SK-N-SH (cell line): ENCODE measurements around the gene ZNF564. TPM values are rescaled to one million over a fixed set of nuclear protein-coding genes. Genes with fewer than 3 reads are reported as not detected.
"Not testable (repeated sequence)": the region's sequence is repeated elsewhere in the genome, so short reads cannot be mapped to it uniquely, and the experiment has no call there.

Source experiments
- CTCF ChIA-PET: fragments of 300-600, 350-600 bp; formaldehyde crosslinking; extraction: SDS; loops from one replicate; lab custom pipeline; 2021; lab: Yijun Ruan, JAX
- POLR2A ChIA-PET: fragments of 350-600 bp; sonication (Branson Sonifier 250); formaldehyde crosslinking; extraction: SDS; loops from one replicate; lab custom pipeline; 2020; ENCODE audit warnings: antibody characterized with exemption, inconsistent platforms; lab: Yijun Ruan, JAX
- DNase-seq: peaks from one replicate; pipeline ENCODE4 v3.0.0; 2012
- H2AFZ ChIP-seq: fragments of 200-600 bp; sonication (generic); 2 replicates; pipeline ENCODE4 v1.8.1; 2016; ENCODE audit warnings: antibody characterized with exemption, mild to moderate bottlenecking, low read depth
- H3F3A ChIP-seq: fragments of 200-600 bp; sonication (generic); replicated peaks from 2 replicates; pipeline ENCODE3; 2016; ENCODE audit warnings: antibody characterized with exemption, mild to moderate bottlenecking; ENCODE audit not compliant: insufficient read depth
- H3K27ac ChIP-seq, 2 experiments: fragments of 200-500 bp in 1 of 2; fragments of 200-600 bp in 1 of 2; sonication (Bioruptor generic) in 1 of 2; sonication (generic), shearing (Covaris generic) in 1 of 2; 2 replicates each; pipeline versions ENCODE4 v1.5.1 to v1.6.1; 2014 to 2016; ENCODE audit warnings: low read depth in 2 of 2, inconsistent platforms in 1 of 2, low read length in 1 of 2, mild to moderate bottlenecking in 1 of 2, mixed read lengths in 1 of 2
- H3K27me3 ChIP-seq: fragments of 200-600 bp; sonication (generic), shearing (Covaris generic); 2 replicates; pipeline ENCODE4 v1.6.1; 2016; ENCODE audit warnings: mixed run types; ENCODE audit not compliant: insufficient read depth
- H3K36me3 ChIP-seq, 2 experiments: fragments of 200-500 bp in 1 of 2; fragments of 200-600 bp in 1 of 2; sonication (Bioruptor generic) in 1 of 2; sonication (generic) in 1 of 2; replicated peaks in 1 of 2; 2 replicates each; pipeline versions ENCODE3 to v1.5.1; 2014 to 2016; ENCODE audit warnings: low read length in 1 of 2, mild to moderate bottlenecking in 1 of 2; ENCODE audit not compliant: insufficient read depth in 2 of 2, control insufficient read depth in 1 of 2
- H3K4me1 ChIP-seq, 2 experiments: fragments of 200-500 bp in 1 of 2; fragments of 200-600 bp in 1 of 2; sonication (Bioruptor generic) in 1 of 2; sonication (generic), shearing (Covaris generic) in 1 of 2; 2 replicates each; pipeline versions ENCODE4 v1.5.1 to v1.6.1; 2014 to 2016; ENCODE audit warnings: low read depth in 1 of 2, low read length in 1 of 2, mixed run types in 1 of 2; ENCODE audit not compliant: insufficient read depth in 2 of 2, control insufficient read depth in 1 of 2
- H3K4me2 ChIP-seq: fragments of 200-600 bp; sonication (generic), shearing (Covaris generic); 2 replicates; pipeline ENCODE4 v1.6.1; 2017; ENCODE audit warnings: mixed run types
- H3K4me3 ChIP-seq, 2 experiments: fragments of 200-500 bp in 1 of 2; fragments of 200-600 bp in 1 of 2; sonication (Bioruptor generic) in 1 of 2; sonication (generic), shearing (Covaris generic) in 1 of 2; 2 replicates each; pipeline versions ENCODE4 v1.5.1 to v1.8.1; 2014 to 2016; ENCODE audit warnings: low read depth in 2 of 2, inconsistent platforms in 1 of 2, low read length in 1 of 2, mild to moderate bottlenecking in 1 of 2, mixed read lengths in 1 of 2, moderate library complexity in 1 of 2
- H3K79me2 ChIP-seq: fragments of 200-600 bp; sonication (generic); 2 replicates; pipeline ENCODE4 v1.8.1; 2017; ENCODE audit warnings: mild to moderate bottlenecking; ENCODE audit not compliant: insufficient read depth
- H3K9ac ChIP-seq: fragments of 200-600 bp; sonication (generic); 2 replicates; pipeline ENCODE4 v1.6.1; 2017; ENCODE audit warnings: mixed run types
- H3K9me2 ChIP-seq: fragments of 200-600 bp; sonication (generic); 2 replicates; pipeline ENCODE4 v1.6.1; 2017; ENCODE audit warnings: mixed run types
- H3K9me3 ChIP-seq: fragments of 200-600 bp; sonication (generic); 2 replicates; pipeline ENCODE4 v1.6.1; 2017; ENCODE audit warnings: mixed run types, mild to moderate bottlenecking, moderate library complexity
- H4K20me1 ChIP-seq: fragments of 200-600 bp; sonication (generic); 2 replicates; pipeline ENCODE4 v1.6.1; 2017; ENCODE audit warnings: mild to moderate bottlenecking, mixed run types; ENCODE audit not compliant: insufficient read depth
- CHD2 ChIP-seq: fragments of 150-350 bp; IDR thresholded peaks from 2 replicates; pipeline ENCODE4 v1.6.1; 2018; ENCODE audit warnings: low read length; ENCODE audit not compliant: partially characterized antibody
- EZH2phosphoT487 ChIP-seq: fragments of 200-600 bp; sonication (generic); IDR thresholded peaks from 2 replicates; pipeline ENCODE4 v1.6.1; 2017; ENCODE audit warnings: low read depth, mixed run types, mild to moderate bottlenecking, antibody characterized with exemption, moderate library complexity, borderline replicate concordance
- GATA2 ChIP-seq: sonication (generic); formaldehyde crosslinking; IDR thresholded peaks from 2 replicates; pipeline ENCODE4 v1.5.0; 2020; ENCODE audit warnings: mild to moderate bottlenecking, missing genetic modification reagents
- MXI1 ChIP-seq: IDR thresholded peaks from 2 replicates; pipeline ENCODE4 v1.6.1; 2012; ENCODE audit warnings: mild to moderate bottlenecking, low read depth, low read length, improper control_type of control experiment
- NRF1 ChIP-seq: IDR thresholded peaks from 2 replicates; pipeline ENCODE4 v1.6.1; 2012; ENCODE audit warnings: low read depth, mild to moderate bottlenecking, low read length
- PBX3 ChIP-seq: IDR thresholded peaks from 2 replicates; pipeline ENCODE4; 2012
- POLR2AphosphoS5 ChIP-seq: IDR thresholded peaks from 2 replicates; pipeline ENCODE4 v1.6.1; 2012; ENCODE audit warnings: low read depth, low read length
- RXRA ChIP-seq: IDR thresholded peaks from 2 replicates; pipeline ENCODE4 v1.4.0; 2012; ENCODE audit warnings: low read depth, mild to moderate bottlenecking, borderline replicate concordance
- USF2 ChIP-seq: fragments of 150-350 bp; IDR thresholded peaks from 2 replicates; pipeline ENCODE4 v1.6.1; 2017; ENCODE audit warnings: antibody characterized with exemption, low read length, low read depth, borderline replicate concordance
- YY1 ChIP-seq: IDR thresholded peaks from 2 replicates; pipeline ENCODE4 v1.4.0; 2012; ENCODE audit warnings: low read depth, mild to moderate bottlenecking
- WGBS: methylation state at CpG from one replicate; pipeline ENCODE4 v1.1.6; 2017; ENCODE audit warnings: low lambda C conversion rate; 5-methylcytosine and 5-hydroxymethylcytosine counted together
- polyA plus RNA-seq, 3 experiments: library from polyadenylated mRNA; depleted of rRNA; stranded (reverse); fragments of >200 nt; gene quantifications; 2 replicates each; pipeline ENCODE4 v1.2.3, GENCODE V29; 2012
- TF ChIP-seq, protein P1 (sequence below): IDR thresholded peaks from 2 replicates; pipeline ENCODE4 v1.6.1; 2012; ENCODE audit warnings: mild to moderate bottlenecking, low read depth, low read length, moderate library complexity
- TF ChIP-seq, protein P2 (sequence below): IDR thresholded peaks from 2 replicates; pipeline ENCODE4 v1.4.0; 2012; ENCODE audit warnings: low read depth

The ZNF564 gene
- polyA plus RNA-seq, 1 of the 3 experiments (the other 2 are of a cell fraction) = 1.3 TPM

DNA sequence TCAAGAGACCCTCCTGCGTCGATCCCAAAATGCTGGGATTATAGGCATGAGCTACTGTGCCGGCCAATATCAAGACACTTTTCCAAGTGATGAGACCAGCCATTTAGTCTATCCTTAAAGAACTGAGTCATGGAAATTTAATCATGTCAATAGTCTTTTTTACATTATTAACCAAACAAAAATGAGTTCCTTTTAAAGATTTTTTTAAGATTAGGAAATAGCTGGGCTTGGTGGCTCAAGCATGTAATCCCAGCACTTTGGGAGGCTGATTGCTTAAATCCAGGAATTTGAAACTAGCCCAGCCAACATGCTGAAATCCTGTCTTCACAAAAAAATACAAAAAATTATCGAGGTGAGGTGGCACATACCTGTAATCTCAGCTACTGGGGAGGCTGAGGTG lies 16.7 kb upstream of the ZNF564 start:
- H3K4me3 ChIP-seq = no peak overlapping the region
- no peaks in the 10 kb centered on the region for H3K36me3 ChIP-seq
- H3K9me2 ChIP-seq = no peaks in the 10 kb centered on the region
- no peaks in the 10 kb centered on the region for H3K79me2 ChIP-seq
- no peak overlapping the region for H2AFZ ChIP-seq
- no peaks in the 10 kb centered on the region for H4K20me1 ChIP-seq
- TF ChIP-seq, protein P1, sequence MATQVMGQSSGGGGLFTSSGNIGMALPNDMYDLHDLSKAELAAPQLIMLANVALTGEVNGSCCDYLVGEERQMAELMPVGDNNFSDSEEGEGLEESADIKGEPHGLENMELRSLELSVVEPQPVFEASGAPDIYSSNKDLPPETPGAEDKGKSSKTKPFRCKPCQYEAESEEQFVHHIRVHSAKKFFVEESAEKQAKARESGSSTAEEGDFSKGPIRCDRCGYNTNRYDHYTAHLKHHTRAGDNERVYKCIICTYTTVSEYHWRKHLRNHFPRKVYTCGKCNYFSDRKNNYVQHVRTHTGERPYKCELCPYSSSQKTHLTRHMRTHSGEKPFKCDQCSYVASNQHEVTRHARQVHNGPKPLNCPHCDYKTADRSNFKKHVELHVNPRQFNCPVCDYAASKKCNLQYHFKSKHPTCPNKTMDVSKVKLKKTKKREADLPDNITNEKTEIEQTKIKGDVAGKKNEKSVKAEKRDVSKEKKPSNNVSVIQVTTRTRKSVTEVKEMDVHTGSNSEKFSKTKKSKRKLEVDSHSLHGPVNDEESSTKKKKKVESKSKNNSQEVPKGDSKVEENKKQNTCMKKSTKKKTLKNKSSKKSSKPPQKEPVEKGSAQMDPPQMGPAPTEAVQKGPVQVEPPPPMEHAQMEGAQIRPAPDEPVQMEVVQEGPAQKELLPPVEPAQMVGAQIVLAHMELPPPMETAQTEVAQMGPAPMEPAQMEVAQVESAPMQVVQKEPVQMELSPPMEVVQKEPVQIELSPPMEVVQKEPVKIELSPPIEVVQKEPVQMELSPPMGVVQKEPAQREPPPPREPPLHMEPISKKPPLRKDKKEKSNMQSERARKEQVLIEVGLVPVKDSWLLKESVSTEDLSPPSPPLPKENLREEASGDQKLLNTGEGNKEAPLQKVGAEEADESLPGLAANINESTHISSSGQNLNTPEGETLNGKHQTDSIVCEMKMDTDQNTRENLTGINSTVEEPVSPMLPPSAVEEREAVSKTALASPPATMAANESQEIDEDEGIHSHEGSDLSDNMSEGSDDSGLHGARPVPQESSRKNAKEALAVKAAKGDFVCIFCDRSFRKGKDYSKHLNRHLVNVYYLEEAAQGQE = no peak
- no peak for TF ChIP-seq NRF1
- no peak for TF ChIP-seq PBX3
- TF ChIP-seq, protein P2, sequence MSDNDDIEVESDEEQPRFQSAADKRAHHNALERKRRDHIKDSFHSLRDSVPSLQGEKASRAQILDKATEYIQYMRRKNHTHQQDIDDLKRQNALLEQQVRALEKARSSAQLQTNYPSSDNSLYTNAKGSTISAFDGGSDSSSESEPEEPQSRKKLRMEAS = no peak
- no peak for TF ChIP-seq USF2
- no peak for TF ChIP-seq YY1
- no peak for TF ChIP-seq POLR2AphosphoS5
- TF ChIP-seq CHD2 = no peak
- no peak for TF ChIP-seq MXI1
- TF ChIP-seq RXRA = no peak
- no peak for TF ChIP-seq GATA2
- no peak for TF ChIP-seq EZH2phosphoT487
- no peak overlapping the region for H3K9ac ChIP-seq
- no peaks in the 10 kb centered on the region for H3F3A ChIP-seq
- no peak for DNase-seq
- CTCF ChIA-PET = interaction anchor here (1.1 kb wide), 2 partner anchors 72 to 104 kb away, joined by 3 to 4 read pairs; no protein-coding TSS in a partner anchor
- peaks cover 0 to 3% of the 10 kb centered on the region in 2 experiments; a peak in 1 of 4 replicates for H3K4me1 ChIP-seq
- H3K27me3 ChIP-seq = no peaks in the 10 kb centered on the region
- POLR2A ChIA-PET = interaction anchor here (0.6 to 0.7 kb wide), 3 partner anchors 40 to 98 kb away, joined by 3 to 5 read pairs (median 4); partner anchors contain the start of genes MAN2B1 and WDR83
- 73% methylated on average over 4 of the region's 4 CpGs for WGBS
- H3K9me3 ChIP-seq = no peaks in the 10 kb centered on the region
- H3K27ac ChIP-seq = no peak overlapping the region
- H3K4me2 ChIP-seq = no peak overlapping the region

DNA sequence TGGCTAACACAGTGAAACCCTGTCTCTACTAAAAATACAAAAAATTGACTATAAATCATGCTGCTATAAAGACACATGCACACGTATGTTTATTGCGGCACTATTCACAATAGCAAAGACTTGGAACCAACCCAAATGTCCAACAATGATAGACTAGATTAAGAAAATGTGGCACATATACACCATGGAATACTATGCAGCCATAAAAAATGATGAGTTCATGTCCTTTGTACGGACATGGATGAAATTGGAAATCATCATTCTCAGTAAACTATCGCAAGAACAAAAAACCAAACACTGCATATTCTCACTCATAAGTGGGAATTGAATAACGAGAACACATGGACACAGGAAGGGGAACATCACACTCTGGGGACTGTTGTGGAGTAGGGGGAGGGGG lies 15.1 kb upstream of the ZNF564 start:
- H3K36me3 ChIP-seq, H3K79me2 ChIP-seq, CTCF ChIA-PET, H3K27ac ChIP-seq, H3K4me3 ChIP-seq, H2AFZ ChIP-seq, H3K4me1 ChIP-seq, H3K9me3 ChIP-seq, POLR2A ChIA-PET, H3F3A ChIP-seq, DNase-seq, H3K9me2 ChIP-seq, H3K4me2 ChIP-seq, H3K27me3 ChIP-seq, H3K9ac ChIP-seq, H4K20me1 ChIP-seq: not testable (repeated sequence)
- WGBS = 63% methylated on average over 5 of the region's 5 CpGs
